ENCODE results near the gene DSP. TPM values are rescaled to one million over a fixed set of nuclear protein-coding genes. Genes with fewer than 3 reads are reported as not detected.

DSP gene
- total RNA-seq, 1 experiment from 2014 or later, result 20.1 TPM

DNA sequence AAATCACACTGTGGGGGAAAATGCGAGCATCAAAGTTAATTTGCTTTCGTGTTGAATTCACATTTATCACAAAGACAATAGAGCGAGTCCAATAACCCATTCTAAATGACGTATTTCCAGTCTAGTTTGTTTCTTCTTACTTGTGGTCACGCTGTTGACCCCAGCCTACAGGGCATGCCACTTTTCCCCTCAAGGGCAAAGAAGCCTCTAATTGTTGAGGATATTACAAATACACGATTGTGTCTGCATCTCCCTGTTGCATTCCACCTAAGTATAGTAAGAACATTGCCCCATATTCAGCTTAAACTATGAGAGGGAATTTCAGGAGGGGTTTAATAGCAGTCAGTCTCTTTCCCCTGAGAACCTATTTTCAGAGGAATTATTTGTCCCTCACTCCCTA, 37.4 kb upstream of the DSP start:
- no peak for ATAC-seq
- peaks cover 4% of the 10 kb centered on the region; the same call in 1 of the 2 replicates for H3K4me1 ChIP-seq (ENCODE audit: control insufficient read depth, insufficient read depth, low read length)
- no peak overlapping the region for H3K27ac ChIP-seq (ENCODE audit: low read length)
- intact Hi-C loops (cut with micrococcal nuclease; ENCODE audit: unreplicated experiment) (no loop called here), in situ Hi-C loops (cut with HindIII; ENCODE audit: low pct_unique_long_range_greater_than_20kb, low sequenced_read_pairs) (no loop called here)
- H3K9me3 ChIP-seq (ENCODE audit: control insufficient read depth, insufficient read depth, low read depth, low read length), result no peaks in the 10 kb centered on the region
- DNase-seq (ENCODE audit: low read depth, low spot score), result no peak
- TF ChIP-seq TCF7L2 (IDR thresholded peaks at IDR 0.05; ENCODE audit: low read depth, low read length) (no peak), REST (IDR thresholded peaks at IDR 0.05; ENCODE audit: insufficient read depth in 1 of 2, low read depth in 2 of 2, low read length in 1 of 2) (no peak), SIN3A (IDR thresholded peaks at IDR 0.05; ENCODE audit: borderline replicate concordance, insufficient read depth, low read depth, low read length) (no peak), POLR2AphosphoS5 (IDR thresholded peaks at IDR 0.05; ENCODE audit: low read depth, low read length) (no peak)
- TF ChIP-seq, protein P1, sequence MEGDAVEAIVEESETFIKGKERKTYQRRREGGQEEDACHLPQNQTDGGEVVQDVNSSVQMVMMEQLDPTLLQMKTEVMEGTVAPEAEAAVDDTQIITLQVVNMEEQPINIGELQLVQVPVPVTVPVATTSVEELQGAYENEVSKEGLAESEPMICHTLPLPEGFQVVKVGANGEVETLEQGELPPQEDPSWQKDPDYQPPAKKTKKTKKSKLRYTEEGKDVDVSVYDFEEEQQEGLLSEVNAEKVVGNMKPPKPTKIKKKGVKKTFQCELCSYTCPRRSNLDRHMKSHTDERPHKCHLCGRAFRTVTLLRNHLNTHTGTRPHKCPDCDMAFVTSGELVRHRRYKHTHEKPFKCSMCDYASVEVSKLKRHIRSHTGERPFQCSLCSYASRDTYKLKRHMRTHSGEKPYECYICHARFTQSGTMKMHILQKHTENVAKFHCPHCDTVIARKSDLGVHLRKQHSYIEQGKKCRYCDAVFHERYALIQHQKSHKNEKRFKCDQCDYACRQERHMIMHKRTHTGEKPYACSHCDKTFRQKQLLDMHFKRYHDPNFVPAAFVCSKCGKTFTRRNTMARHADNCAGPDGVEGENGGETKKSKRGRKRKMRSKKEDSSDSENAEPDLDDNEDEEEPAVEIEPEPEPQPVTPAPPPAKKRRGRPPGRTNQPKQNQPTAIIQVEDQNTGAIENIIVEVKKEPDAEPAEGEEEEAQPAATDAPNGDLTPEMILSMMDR (IDR thresholded peaks at IDR 0.05), result no peak
- no peak overlapping the region for H3K4me3 ChIP-seq (ENCODE audit: low read depth in 2 of 2, low read length in 2 of 2)
- BruUV-seq (replicated peaks), result no TSS peak
- CTCF ChIA-PET, result no interaction called here
- no peaks in the 10 kb centered on the region for H3K36me3 ChIP-seq (ENCODE audit: control insufficient read depth, insufficient read depth, low read length)
- H3K27me3 ChIP-seq (ENCODE audit: control insufficient read depth, insufficient read depth, low read length), result no peaks in the 10 kb centered on the region
- POLR2A ChIA-PET, result no interaction called here

DNA sequence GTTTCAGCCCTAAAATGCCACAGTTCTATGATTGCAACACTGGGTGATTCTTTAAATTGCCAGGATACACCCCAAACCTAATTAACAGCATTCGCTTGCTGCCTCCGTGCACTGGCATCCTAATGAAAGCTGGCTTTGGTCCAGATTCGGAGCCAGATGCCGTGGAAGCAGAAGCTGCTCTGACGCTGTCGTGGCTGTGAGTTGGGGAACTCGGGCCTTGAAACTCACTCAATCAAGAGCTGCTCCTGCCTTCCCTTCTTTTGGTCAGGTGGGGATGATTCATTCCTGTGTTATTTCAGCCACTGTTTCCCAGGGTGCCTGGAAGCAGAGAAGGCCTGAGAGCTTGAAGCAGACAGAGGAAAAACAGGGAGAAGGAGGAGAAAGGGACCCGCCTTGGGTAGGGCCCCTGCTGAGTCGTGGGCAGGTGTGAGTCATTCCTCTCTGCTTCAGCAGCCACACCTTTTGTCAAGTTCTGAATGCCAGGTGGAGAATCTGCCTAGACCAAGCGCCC, 36.2 kb upstream of the DSP start:
- no peaks in the 10 kb centered on the region for H3K27me3 ChIP-seq (ENCODE audit: control insufficient read depth, insufficient read depth, low read length)
- H3K9me3 ChIP-seq (ENCODE audit: control insufficient read depth, insufficient read depth, low read depth, low read length), result no peaks in the 10 kb centered on the region
- intact Hi-C loops (cut with micrococcal nuclease; ENCODE audit: unreplicated experiment), result no loop called here
- ChIA-PET POLR2A (no interaction called here), CTCF (no interaction called here)
- no peaks in the 10 kb centered on the region for H3K36me3 ChIP-seq (ENCODE audit: control insufficient read depth, insufficient read depth, low read length)
- TF ChIP-seq, protein P1 (IDR thresholded peaks at IDR 0.05), result no peak
- TF ChIP-seq POLR2AphosphoS5 (IDR thresholded peaks at IDR 0.05; ENCODE audit: low read depth, low read length) (no peak), SIN3A (IDR thresholded peaks at IDR 0.05; ENCODE audit: borderline replicate concordance, insufficient read depth, low read depth, low read length) (no peak), TCF7L2 (IDR thresholded peaks at IDR 0.05; ENCODE audit: low read depth, low read length) (no peak), REST (IDR thresholded peaks at IDR 0.05; ENCODE audit: insufficient read depth in 1 of 2, low read depth in 2 of 2, low read length in 1 of 2) (no peak)
- ATAC-seq (peak; percentile 79), DNase-seq (ENCODE audit: low read depth, low spot score) (peak; percentile 15)
- in situ Hi-C loops (cut with HindIII; ENCODE audit: low pct_unique_long_range_greater_than_20kb, low sequenced_read_pairs), result no loop called here
- no TSS peak for BruUV-seq (replicated peaks)
- H3K27ac ChIP-seq (ENCODE audit: low read length), result no peak overlapping the region
- H3K4me1 ChIP-seq (ENCODE audit: control insufficient read depth, insufficient read depth, low read length), result peaks cover 4% of the 10 kb centered on the region; the same call in 1 of the 2 replicates
- no peak overlapping the region for H3K4me3 ChIP-seq (ENCODE audit: low read depth in 2 of 2, low read length in 2 of 2)

All from Panc1 (cell line).